HUES48 (cell line): ENCODE measurements around the gene NATD1.

Source experiments
- H3K27ac ChIP-seq: one replicate; pipeline ENCODE4 v1.7.0; 2013; ENCODE audit warnings: low read depth, low read length, inconsistent platforms
- H3K27me3 ChIP-seq: 2 replicates; pipeline ENCODE4 v1.6.1; 2013; ENCODE audit warnings: mild to moderate bottlenecking, low read length; ENCODE audit not compliant: control insufficient read depth, insufficient read depth
- H3K36me3 ChIP-seq: 2 replicates; pipeline ENCODE4 v1.6.1; 2013; ENCODE audit warnings: low read length; ENCODE audit not compliant: control insufficient read depth, insufficient read depth
- H3K4me1 ChIP-seq: 2 replicates; pipeline ENCODE4 v1.6.1; 2013; ENCODE audit warnings: mild to moderate bottlenecking, low read length; ENCODE audit not compliant: control insufficient read depth, insufficient read depth
- H3K4me3 ChIP-seq: 2 replicates; pipeline ENCODE4 v1.5.1; 2013; ENCODE audit warnings: mild to moderate bottlenecking, low read depth, low read length
- H3K9ac ChIP-seq: 2 replicates; pipeline ENCODE4 v1.6.1; 2013; ENCODE audit warnings: mild to moderate bottlenecking, low read depth, low read length, moderate library complexity
- H3K9me3 ChIP-seq: 2 replicates; pipeline ENCODE4 v1.6.1; 2013; ENCODE audit warnings: low read length; ENCODE audit not compliant: control insufficient read depth, insufficient read depth

Gene NATD1

DNA sequence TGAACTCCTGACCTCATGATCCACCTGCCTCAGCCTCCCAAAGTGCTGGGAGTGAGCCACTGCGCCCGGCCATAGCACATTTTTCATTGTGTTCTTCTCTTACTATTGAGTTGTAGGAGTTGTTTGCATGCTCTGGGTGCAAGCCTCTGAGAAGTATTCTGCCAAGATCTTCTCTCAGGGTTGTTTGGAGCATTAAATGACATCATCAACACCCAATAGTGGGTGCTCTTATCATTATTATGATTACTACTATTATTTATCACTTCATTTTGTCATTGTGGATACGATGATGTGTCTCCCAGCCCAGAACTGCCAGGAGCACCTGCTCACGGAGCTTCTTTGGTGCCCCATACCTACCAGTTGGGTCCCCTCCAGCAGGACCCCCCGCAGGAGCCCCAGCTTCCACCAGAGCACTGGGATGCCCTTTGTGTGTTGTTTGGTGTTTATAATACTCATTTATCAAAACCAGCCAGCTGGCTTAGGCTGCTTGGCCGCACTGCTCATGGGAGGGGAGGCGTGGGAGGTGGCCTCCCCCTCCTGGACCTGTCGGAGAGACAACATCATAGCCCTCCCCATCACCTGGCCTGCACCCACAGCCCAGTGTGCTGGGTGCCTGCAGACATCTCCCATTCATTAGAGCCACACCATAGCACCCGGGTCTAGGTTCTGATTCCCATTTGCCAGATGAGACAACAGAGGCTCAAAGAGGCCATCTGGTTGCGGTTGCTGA lies 18.4 kb upstream of the NATD1 start:
- Histone ChIP-seq H3K36me3 (no peaks in the 10 kb centered on the region), H3K4me1 (peaks cover 3% of the 10 kb centered on the region; the same call in 1 of the 2 replicates)

DNA sequence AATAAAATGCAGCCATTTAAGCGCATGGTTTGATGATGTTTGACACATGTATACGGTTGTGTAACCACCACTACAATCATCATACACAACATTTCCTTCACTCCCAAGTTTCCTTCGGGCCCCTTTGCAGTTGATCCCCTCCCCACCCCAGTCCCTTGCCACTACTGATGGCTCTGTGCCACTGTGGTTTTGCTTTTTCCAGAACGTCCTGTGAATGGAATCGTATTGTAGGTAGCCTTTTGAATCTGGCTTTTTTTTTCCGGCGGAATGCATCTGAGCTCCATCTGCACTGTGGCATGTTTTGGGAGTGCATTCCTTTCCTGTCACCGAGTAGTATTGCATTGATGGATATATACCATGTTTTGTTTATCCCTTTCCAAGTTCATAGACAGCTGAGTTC lies 16.2 kb upstream of the NATD1 start:
- Histone ChIP-seq H3K27me3 (peaks cover 2% of the 10 kb centered on the region; the same call in 1 of the 2 replicates), H3K9me3 (no peaks in the 10 kb centered on the region), H3K4me1 (no peaks in the 10 kb centered on the region), H3K36me3 (no peaks in the 10 kb centered on the region), H3K9ac (no peak overlapping the region), H3K27ac (no peak overlapping the region), H3K4me3 (no peak overlapping the region)

More for the DNA sequence above, 18.4 kb upstream of the NATD1 start:
- H3K4me3 ChIP-seq, result no peak overlapping the region
- H3K9ac ChIP-seq, result no peak overlapping the region
- no peak overlapping the region for H3K27ac ChIP-seq
- H3K9me3 ChIP-seq, result no peaks in the 10 kb centered on the region
- H3K27me3 ChIP-seq, result peaks cover 16% of the 10 kb centered on the region

- H3K27me3 ChIP-seq, result no peaks in the 10 kb centered on the region
- H3K27ac ChIP-seq, result no peak overlapping the region
- H3K4me3 ChIP-seq, result no peak overlapping the region
- no peak overlapping the region for H3K9ac ChIP-seq
- H3K9me3 ChIP-seq, result no peaks in the 10 kb centered on the region
- no peaks in the 10 kb centered on the region for H3K36me3 ChIP-seq
- H3K4me1 ChIP-seq, result no peaks in the 10 kb centered on the region
These were observed 15.5 kb upstream of the NATD1 start for GRCh38 chr17:21268596-21269188.

DNA sequence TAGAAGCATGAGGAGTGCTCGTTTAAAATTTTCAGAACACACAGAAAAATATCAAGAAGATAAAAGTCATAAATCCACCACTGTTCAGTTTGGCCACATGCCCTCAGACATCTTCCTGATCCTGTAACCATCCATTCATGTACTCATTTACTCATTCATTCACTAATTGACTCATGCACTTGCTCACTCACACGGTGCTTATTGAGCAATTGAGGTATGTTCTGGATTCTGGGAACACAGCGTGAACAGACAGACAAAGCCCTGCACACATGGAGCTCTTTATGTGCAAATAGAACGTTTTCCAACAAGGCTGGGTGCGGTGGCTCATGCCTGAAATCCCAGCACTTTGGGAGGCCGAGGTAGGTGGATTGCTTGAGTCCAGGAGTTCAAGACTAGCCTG lies 10.2 kb upstream of the NATD1 start:
- no peak overlapping the region for H3K27ac ChIP-seq
- no peaks in the 10 kb centered on the region for H3K4me1 ChIP-seq
- no peak overlapping the region for H3K9ac ChIP-seq
- H3K36me3 ChIP-seq, result no peaks in the 10 kb centered on the region
- no peak overlapping the region for H3K4me3 ChIP-seq
- H3K27me3 ChIP-seq, result no peaks in the 10 kb centered on the region
- no peaks in the 10 kb centered on the region for H3K9me3 ChIP-seq

- Histone ChIP-seq H3K36me3 (no peaks in the 10 kb centered on the region), H3K4me1 (no peaks in the 10 kb centered on the region), H3K27me3 (no peaks in the 10 kb centered on the region), H3K27ac (no peak overlapping the region), H3K9ac (no peak overlapping the region), H3K4me3 (no peak overlapping the region), H3K9me3 (no peaks in the 10 kb centered on the region)
These were observed 9.2 kb upstream of the NATD1 start for GRCh38 chr17:21262259-21262993.

DNA sequence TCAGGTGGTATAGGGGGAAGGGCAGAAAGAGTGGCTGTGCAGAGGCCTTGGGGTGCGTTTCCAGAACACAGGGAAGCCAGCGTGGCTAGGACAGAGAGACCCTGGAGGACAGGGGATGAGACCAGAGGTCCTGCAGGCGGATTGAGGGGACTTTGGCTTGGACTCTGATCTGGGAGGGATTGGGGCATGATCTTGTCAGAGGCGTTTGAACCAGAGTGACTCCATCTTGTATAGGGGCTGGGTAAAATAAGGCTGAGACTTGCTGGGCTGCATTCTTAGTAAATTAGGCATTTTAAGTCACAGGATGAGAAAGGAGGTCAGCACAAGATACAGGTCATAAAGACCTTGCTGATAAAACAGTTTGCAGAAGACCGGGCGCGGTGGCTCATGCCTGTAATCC lies 5.4 kb upstream of the NATD1 start:
- no peak overlapping the region for H3K9ac ChIP-seq
- H3K4me3 ChIP-seq, result no peak overlapping the region
- H3K9me3 ChIP-seq, result no peaks in the 10 kb centered on the region; the same call in 1 of the 2 replicates
- no peaks in the 10 kb centered on the region for H3K27me3 ChIP-seq
- H3K27ac ChIP-seq, result no peak overlapping the region
- H3K36me3 ChIP-seq, result no peaks in the 10 kb centered on the region
- H3K4me1 ChIP-seq, result peaks cover 4% of the 10 kb centered on the region

GRCh38 chr17:21253646-21254441 lies 634 bp upstream of the NATD1 start:
- H3K4me1 ChIP-seq, result peaks cover 6% of the 10 kb centered on the region
- H3K9me3 ChIP-seq, result no peaks in the 10 kb centered on the region; the same call in 1 of the 2 replicates
- H3K27ac ChIP-seq, result peak overlapping the region; percentile 72

GRCh38 chr17:21252289-21252795 lies 868 bp downstream of the NATD1 start:
- no peaks in the 10 kb centered on the region for H3K36me3 ChIP-seq
- H3K4me3 ChIP-seq, result peak overlapping the region; percentile 67
- H3K27ac ChIP-seq, result no peak overlapping the region
- H3K27me3 ChIP-seq, result no peaks in the 10 kb centered on the region
- H3K4me1 ChIP-seq, result peaks cover 6% of the 10 kb centered on the region
- H3K9ac ChIP-seq, result no peak overlapping the region
- no peaks in the 10 kb centered on the region; the same call in 1 of the 2 replicates for H3K9me3 ChIP-seq

More at GRCh38 chr17:21253646-21254441, 634 bp upstream of the NATD1 start:
- Histone ChIP-seq H3K9ac (peak overlapping the region; percentile 29; the same call in 1 of the 2 replicates), H3K4me3 (peak overlapping the region; percentile 67), H3K36me3 (no peaks in the 10 kb centered on the region), H3K27me3 (no peaks in the 10 kb centered on the region)

DNA sequence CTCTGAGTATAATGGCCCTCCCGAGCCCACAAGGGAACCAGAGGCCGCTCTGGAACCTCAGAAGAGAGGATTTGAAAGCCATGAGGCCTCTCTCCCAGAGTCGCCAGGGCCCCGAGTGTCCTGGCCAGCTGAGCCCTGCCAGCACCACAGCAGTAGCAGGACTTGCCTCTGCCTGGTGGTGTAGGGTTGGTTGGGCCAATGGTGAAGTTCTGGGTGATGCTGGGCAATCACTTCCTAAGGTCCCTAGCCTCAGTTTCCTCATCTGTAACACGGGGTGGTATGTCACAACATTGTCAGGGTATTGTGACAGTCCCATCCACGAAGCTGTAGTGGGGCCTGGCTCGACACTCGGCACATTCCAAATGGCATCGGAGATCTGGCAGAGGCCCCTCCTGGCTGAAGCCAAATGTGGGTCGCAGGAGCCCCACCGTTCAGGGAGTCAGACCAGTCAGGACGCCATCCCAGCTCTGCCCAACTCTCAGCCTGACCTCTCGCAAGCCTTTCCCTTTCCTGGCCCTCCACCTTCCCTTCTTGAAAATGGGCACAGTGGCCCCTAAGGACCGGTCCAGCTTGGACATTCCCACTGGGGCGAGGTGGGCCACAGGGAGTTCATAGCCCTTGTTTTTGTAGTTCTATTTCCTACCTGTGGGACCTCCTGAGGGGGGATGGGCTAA lies 1.7 kb downstream of the NATD1 start:
- H3K27ac ChIP-seq, result no peak overlapping the region
- H3K9me3 ChIP-seq, result no peaks in the 10 kb centered on the region; the same call in 1 of the 2 replicates
- H3K9ac ChIP-seq, result no peak overlapping the region
- peaks cover 6% of the 10 kb centered on the region for H3K4me1 ChIP-seq
- no peaks in the 10 kb centered on the region for H3K36me3 ChIP-seq
- no peak overlapping the region for H3K4me3 ChIP-seq
- H3K27me3 ChIP-seq, result no peaks in the 10 kb centered on the region

DNA sequence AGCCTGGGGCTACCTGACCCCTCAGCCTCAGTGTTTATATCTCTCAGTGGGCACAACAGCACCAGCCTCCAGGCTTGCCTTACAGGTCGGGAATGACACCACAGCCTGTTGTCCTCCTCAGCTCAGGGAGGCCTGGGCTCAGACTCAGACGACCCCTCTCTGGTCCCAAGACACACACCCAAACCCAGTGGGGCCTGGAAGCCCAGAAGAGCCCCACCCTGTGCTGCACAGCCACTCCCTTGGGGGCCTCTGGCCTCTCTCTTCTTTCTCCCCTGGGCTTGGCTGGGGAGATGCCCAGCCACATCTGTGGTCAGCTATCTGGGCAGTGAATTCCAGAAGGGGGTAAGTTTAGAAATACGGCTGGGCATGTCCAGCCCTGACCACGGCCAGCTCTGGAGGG lies 2.4 kb downstream of the NATD1 start:
- no peak overlapping the region for H3K27ac ChIP-seq
- no peak overlapping the region for H3K4me3 ChIP-seq
- H3K27me3 ChIP-seq, result no peaks in the 10 kb centered on the region
- no peaks in the 10 kb centered on the region for H3K36me3 ChIP-seq
- H3K9ac ChIP-seq, result no peak overlapping the region
- H3K9me3 ChIP-seq, result no peaks in the 10 kb centered on the region; the same call in 1 of the 2 replicates
- peaks cover 6% of the 10 kb centered on the region for H3K4me1 ChIP-seq
